NCI-H2107 treated with DMSO at 0.1 percent for 48 hours (cell line): ENCODE measurements around the gene KRTAP22-1.

Experiments used
- DNase-seq: peaks from one replicate; lab custom pipeline; 2025; ENCODE audit not compliant: unreplicated experiment; lab: John Stamatoyannopoulos, UW

Gene KRTAP22-1

DNA sequence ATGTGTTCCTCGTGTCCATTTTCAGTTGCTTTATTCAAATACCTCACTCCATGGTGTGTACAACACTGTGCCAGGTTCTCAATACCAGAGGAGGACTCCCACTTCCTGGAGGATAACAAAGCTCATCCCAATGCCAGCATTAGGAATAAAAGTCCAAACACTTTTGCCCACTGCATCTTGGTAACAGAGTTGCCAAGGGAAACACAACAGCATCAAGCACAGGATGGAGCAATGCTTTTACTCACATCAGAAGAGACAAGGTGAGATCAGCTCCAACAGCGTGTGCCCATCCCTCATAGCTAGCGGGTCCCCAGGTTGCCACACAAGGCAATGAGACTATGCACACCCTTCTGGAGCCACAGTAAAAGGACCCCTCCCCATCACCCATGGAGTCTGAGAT is 22.5 kb downstream of the KRTAP22-1 start:
- no peak for DNase-seq

DNA sequence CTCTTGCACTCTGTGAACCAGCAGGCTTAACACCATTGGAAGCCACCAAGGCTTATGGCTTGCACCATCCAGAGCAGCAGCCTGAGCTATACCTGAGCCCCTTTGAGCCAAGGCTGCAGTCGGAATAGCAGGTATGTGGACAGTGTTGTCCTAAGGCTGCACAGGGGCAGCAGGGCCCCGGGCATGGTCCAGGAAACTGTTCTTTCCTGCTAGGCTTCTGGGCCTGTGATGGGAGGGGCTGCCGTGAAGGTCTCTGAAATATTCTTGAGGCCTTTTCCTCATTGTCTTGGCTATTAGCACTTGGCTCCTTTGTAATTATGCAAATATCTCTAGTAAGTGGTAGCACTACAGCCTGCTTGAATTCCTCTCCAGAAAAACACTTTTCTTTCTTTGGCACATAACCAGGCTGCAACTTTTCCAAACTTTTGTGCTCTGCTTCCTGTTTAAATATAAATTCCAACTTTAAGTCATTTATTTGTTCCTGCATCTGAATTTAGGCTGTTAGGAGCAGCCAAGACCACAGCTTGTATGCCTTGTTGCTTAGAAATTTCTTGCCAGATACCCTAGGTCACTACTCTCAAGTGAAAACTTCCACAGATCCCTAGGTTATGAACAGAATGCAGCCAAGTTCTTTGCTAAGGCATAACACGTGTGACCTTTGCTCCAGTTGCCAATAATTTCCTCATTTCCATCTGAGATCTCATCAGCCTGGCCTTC is 24.7 kb downstream of the KRTAP22-1 start:
- DNase-seq = no peak

DNA sequence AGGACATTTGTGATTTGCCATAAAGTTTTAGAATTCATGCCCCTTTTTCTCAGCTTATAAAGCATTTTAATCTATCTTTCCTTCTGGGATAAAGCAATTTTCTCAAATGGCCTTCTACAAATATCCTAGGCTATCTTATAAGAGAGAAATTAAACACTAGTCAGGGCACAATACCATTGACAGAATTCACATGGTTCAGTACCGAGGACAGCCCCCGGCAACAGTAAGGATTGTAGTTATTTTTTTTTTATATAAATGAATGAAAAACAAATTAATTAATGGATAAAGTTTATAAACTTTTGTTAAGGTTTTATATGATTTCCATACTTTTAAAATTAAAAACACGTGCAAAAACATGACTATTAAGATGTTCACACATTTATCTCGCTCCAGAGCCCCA is 27.2 kb downstream of the KRTAP22-1 start:
- no peak for DNase-seq

DNA sequence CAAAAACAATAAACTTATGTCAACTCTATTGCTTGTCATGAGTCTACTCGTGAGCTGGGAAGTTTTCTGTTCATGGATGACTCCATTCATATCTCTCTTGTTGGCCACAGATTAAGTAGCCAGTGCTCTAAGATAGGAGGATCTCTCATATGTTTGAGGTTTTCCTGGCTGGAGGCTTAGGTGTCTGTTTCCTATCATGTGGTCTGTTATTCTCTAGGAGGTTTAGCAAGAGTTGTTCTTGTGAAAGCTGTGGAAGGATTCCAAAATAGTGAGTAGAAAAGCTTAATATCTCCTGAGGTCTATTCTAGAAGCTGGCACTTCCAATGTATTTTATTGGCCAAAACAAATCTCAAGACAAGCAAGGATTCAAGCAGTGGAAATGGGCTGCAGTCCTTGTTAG is 28.3 kb downstream of the KRTAP22-1 start:
- DNase-seq = no peak

DNA sequence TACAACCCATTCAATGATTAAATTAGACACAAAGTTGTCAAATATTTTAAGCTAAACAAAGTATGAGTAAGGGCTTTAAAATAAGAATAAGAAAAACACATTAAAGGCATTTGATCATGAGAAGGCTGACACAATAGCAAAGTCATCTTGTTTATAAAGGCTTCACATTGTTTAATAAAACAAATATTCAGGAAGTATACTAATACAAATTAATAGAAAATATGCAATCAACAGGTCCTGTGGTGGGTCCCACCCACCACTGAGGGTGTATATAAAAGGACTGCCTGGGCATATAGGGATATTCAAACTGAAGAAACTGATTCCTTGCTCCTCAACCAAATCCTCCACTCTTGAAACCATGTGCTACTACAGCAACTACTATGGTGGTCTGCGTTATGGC is 34.0 kb downstream of the KRTAP22-1 start, which contains the start of gene KRTAP20-2:
Gene KRTAP20-2, plus strand, starts transcription at position 301 of the 400 bp plus-strand sequence. Its CDS starts 58 bp downstream, at position 359.
- no peak for DNase-seq

DNA sequence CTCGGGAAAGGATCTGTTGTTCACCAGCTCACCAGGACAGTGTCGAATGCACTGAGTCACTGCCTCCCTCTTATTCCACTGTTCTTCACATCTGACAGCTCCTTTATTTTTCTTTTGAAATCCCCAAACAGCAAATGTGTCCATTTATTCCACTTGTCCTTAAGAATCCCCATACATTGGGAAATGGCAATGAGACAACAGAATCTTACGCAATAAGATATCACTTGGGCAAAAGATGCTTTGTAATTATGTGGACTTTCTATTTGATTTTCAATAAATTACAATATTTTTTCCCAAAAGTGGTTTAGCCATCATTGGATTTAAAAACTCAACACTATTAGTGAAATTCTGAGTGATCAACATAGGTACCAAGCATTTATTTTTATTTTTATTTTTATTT is 37.8 kb downstream of the KRTAP22-1 start:
- no peak for DNase-seq

DNA sequence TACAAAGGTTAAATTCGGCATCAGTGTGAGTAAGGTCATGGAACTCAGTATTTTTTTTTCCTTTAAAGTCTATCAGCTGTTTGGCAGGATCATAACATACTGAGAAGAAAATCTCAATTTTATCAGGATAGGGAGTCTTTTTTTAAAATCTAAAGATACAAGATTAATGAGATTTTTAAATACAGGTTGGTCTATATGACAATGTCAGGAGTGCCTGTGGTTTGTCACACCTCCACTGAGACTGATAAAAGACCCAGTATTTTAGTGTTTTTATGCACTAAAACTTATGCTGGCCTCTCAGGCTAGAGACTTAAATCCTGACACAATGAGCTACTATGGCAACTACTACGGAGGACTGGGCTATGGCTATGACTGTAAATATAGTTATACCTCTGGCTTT is 41.7 kb downstream of the KRTAP22-1 start, which contains the start of gene KRTAP20-3:
Gene KRTAP20-3, plus strand, starts transcription at position 301 of the 400 bp plus-strand sequence.
- DNase-seq = no peak

DNA sequence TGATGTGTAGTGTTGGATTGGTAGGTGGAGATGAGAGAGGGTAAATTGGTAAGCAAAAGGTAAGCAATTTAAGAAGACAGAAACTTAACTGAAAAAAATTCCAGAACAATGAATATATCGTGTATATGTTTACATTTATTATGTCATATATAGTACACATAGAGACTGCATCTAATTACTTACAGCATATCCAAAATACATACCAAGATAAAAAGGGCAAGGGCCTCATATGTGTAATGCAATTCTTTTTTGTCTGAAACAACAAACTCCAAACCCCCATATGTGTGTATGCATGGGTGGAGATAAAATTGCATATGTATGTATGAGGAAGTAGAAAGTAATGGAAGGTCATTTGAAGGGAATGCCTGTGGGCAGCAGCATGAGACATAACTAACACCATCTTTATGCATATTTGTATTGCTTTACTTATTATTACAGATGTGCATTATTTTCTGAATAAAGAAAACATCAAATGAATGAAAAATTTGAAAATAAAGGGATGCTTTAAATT is 46.1 kb downstream of the KRTAP22-1 start:
- DNase-seq = no peak
